GM20000 (cell line): Measurements from ENCODE around the gene DPP10.

ENCODE experiments used
- DNase-seq: peaks from one replicate; pipeline ENCODE4 v3.0.0; 2012; ENCODE audit warnings: low spot score
- TF ChIP-seq, protein P1 (sequence below): IDR thresholded peaks from 2 replicates; pipeline ENCODE4 v1.5.1; 2012; ENCODE audit warnings: mild to moderate bottlenecking, control low read depth; ENCODE audit errors: extremely low read depth, missing control alignments

The DPP10 gene

DNA sequence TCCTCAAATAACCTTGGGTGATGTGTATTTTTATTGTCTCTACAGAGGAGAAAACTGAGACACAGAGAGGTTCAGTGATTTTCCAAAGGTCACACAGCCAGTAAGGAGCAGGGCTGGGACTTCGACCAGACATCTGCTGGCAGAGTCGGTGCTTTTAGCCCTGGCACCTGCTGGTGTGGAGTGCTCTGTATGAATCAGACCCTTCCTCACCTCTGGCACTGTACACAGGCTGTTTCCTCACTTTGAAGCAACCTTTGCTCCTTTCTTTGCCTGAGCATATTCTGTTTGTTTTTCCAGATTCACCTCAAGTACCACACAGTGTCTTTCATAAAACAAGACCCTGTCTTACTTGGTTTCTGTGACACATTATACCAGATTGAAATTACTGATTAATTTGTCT lies 107.9 kb downstream of the DPP10 start:
- TF ChIP-seq, protein P1, sequence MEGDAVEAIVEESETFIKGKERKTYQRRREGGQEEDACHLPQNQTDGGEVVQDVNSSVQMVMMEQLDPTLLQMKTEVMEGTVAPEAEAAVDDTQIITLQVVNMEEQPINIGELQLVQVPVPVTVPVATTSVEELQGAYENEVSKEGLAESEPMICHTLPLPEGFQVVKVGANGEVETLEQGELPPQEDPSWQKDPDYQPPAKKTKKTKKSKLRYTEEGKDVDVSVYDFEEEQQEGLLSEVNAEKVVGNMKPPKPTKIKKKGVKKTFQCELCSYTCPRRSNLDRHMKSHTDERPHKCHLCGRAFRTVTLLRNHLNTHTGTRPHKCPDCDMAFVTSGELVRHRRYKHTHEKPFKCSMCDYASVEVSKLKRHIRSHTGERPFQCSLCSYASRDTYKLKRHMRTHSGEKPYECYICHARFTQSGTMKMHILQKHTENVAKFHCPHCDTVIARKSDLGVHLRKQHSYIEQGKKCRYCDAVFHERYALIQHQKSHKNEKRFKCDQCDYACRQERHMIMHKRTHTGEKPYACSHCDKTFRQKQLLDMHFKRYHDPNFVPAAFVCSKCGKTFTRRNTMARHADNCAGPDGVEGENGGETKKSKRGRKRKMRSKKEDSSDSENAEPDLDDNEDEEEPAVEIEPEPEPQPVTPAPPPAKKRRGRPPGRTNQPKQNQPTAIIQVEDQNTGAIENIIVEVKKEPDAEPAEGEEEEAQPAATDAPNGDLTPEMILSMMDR: no peak
- no peak for DNase-seq

DNA sequence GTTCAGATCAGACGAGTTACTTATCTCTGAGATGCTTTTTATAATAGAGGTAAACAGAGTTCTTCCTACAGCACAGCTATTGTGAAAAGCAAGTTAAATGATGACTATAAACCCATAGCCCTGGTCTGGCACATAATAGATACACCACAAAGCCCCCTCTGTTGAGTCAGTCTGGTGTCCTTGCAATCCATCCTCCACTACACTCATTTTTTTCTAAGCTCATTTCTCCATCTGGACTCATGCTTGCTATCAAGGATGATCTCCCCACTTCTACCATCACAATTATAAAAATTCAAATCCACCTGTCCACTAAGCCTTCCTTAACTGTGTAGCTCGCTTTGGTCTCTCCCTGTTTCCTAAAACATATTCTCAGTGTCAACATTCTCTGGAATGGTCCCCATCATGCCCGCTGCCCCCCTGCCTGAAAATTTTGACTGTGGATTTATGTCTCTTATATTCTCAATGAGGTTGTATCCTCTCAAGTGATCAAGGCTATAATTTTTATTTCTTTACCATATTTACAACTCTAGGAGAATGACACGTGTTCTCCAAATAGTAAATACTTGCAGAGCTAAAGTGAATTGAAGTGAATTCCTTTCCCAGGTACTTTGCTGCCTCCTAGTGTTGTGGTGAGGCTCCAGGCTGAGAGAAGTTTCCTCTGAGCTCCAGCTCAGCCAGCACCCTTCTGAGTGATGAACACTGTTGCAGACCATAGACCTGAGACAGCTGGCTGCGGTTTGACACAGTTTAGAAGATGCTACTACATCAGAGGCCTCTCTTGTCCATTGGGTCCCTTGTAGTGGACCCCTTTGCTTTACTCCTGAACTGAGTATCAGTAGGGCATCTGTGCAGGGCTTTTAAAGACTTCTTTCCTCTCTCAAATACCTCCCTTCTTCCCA lies 108.7 kb downstream of the DPP10 start:
- TF ChIP-seq, protein P1: peak; percentile 33
- DNase-seq: peak; percentile 30

DNA sequence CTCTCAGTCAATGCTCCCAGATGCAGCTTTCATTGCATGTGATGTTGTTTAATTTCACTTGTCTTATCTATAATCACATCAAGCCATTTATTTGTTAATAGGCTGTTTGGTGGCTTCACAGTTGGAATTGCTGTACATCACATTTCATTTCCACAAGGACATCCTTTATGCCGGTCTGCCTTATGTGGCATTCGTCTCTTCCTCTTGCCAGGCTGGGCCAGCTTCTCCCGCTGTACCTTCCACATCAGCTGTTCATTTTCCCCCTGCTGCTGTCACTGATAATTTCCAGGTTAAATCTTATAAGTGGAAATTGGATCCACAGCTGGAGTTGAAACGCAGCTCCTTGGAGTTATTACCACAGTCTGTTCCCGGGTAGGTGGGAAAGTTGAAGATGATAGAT lies 110.6 kb downstream of the DPP10 start:
- DNase-seq: no peak
- TF ChIP-seq, protein P1: no peak

DNA sequence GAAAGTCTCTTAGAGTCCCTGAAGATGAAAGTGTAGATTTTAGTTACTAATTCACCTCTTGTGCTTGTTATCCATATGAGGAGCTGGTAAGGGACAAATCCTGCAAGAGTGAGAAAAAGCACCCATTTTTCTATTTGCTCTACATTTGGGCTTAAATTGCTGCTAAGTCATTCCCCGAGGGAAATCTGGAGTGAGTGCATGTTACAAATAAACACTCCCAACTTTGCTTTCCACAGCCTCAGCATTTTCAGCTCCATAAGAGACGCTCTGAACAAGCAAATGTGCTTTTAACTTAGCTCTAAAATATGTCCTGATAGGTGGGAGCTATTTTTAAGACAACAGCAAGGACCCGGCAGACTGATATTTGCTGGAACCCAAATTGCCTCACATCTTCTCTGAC lies 126.7 kb downstream of the DPP10 start:
- TF ChIP-seq, protein P1: no peak
- no peak for DNase-seq

DNA sequence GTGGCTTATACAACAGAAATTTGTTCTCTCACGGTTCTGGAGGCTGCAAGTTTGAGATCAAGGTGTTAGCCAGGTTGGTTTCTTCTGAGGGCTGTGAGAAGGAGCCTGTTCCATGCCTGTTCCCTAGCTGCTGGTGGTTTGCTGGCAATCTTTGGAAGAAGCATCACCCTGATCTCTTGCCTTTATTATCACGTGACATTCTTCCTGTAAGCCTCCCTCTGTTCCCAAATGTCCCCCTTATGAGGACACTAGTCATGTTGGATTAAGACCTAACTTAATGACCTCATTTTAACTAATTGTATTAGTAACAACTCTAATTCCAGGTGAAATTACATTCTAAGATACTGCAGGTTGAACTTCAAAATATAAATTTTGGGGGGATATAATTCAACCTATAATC lies 135.2 kb downstream of the DPP10 start:
- no peak for DNase-seq

DNA sequence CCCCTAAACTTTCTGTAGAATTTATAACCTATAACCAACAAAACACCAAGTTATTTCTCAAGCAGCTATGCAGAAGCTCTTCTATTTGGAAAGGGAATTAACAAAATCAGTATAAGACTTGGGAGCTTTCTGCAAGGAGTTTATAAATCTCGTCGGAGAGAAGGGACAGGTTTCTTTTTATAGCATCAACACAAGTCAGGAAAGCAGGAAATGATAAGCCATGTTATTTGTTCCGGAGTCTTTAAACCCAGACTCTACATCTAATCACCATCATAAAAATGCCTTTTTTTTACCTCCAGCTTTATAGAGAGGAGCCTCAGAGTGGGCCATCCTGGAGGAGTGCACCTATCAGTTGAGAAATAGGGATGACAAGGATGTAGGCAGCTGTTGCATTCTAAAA lies 137.1 kb downstream of the DPP10 start:
- TF ChIP-seq, protein P1: no peak
- DNase-seq: no peak

More for the DNA sequence above, 135.2 kb downstream of the DPP10 start:
- TF ChIP-seq, protein P1: no peak

DNA sequence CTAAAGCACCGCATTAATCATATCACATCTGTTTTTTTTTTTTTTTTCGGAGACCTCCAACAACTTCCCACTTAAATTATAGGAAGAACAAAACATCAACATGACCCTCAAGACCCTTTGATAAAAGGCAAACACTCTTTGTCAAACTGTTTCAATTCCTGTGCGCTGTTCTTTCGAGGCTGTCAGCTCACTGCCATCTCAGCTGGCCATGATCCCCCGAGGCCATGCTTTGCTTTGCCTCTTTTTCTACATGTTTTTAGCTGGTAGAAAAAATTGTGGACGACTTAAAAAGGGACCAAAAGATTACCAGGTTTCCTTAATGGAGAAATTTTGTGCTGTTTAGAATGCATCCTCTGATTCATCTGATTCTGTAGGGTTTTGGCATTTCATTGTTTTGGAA lies 138.2 kb downstream of the DPP10 start:
- TF ChIP-seq, protein P1: no peak
- DNase-seq: no peak
